Activated T-cell treated with anti-CD3 and anti-CD28 coated beads, Interleukin-2, amount 50 U/mL, for 72 hours (primary cell): Measurements from ENCODE around the gene CWC25. TPM values are rescaled to one million over a fixed set of nuclear protein-coding genes. Genes with fewer than 3 reads are reported as not detected.

Experiments used
- ATAC-seq, 2 donors: fragments of 150-1000 bp; cut with Tn5 transposase; replicated peaks in 1 of 2; 2 replicates each; pipeline ENCODE4 v1.10.0; 2021; ENCODE audit warnings: moderate library complexity in 2 of 2, mild to moderate bottlenecking in 1 of 2
- DNase-seq, 2 donors: peaks; one replicate each; pipeline ENCODE4 v3.0.0; 2021 to 2022; ENCODE audit warnings: mixed read lengths in 1 of 2
- H3K27ac Mint-ChIP-seq: one replicate; pipeline ENCODE4 v1.8.0; 2022; ENCODE audit warnings: mild to moderate bottlenecking, moderate library complexity, mixed read lengths
- H3K27me3 Mint-ChIP-seq: one replicate; pipeline ENCODE4 v1.8.0; 2022; ENCODE audit warnings: low read depth, mixed read lengths
- H3K36me3 Mint-ChIP-seq, 2 donors: one replicate each; pipeline ENCODE4 v1.8.0; 2022; ENCODE audit warnings: mixed read lengths in 2 of 2, mild to moderate bottlenecking in 1 of 2; ENCODE audit not compliant: insufficient read depth in 2 of 2
- H3K4me1 Mint-ChIP-seq: one replicate; pipeline ENCODE4 v1.8.0; 2022; ENCODE audit warnings: low read depth, mixed read lengths
- H3K4me3 Mint-ChIP-seq, 2 donors: one replicate each; pipeline ENCODE4 v1.8.0; 2022; ENCODE audit warnings: mild to moderate bottlenecking in 2 of 2, mixed read lengths in 2 of 2, moderate library complexity in 2 of 2
- H3K9me3 Mint-ChIP-seq, 2 donors: one replicate each; pipeline ENCODE4 v1.8.0; 2022; ENCODE audit warnings: mixed read lengths in 2 of 2
- total RNA-seq, 2 donors: library from RNA; stranded (reverse); gene quantifications; one replicate each; pipeline ENCODE4 v1.2.3, GENCODE V29; 2022

Gene CWC25
- total RNA-seq, 2 donors from 2014 or later, result 29.7 to 33.5 TPM

- peak within 1 kb of the TSS; percentile 88 to 98 for H3K4me3 Mint-ChIP-seq
- no peaks in the 10 kb centered on the region for H3K9me3 Mint-ChIP-seq
- H3K36me3 Mint-ChIP-seq, result peaks cover 15 to 23% of the 10 kb centered on the region in 2 donors
- peak within 1 kb of the TSS; percentile 93 for H3K27ac Mint-ChIP-seq
- peak; percentile 95 to 98 for DNase-seq
- H3K4me1 Mint-ChIP-seq, result peaks cover 51% of the 10 kb centered on the region
- ATAC-seq, result peak; percentile 87 to 90
- H3K27me3 Mint-ChIP-seq, result peaks cover 21% of the 10 kb centered on the region
Observed at GRCh38 chr17:38752308-38753070, 72.6 kb downstream of the CWC25 start, which contains the start of gene PSMB3. Gene PSMB3 (plus strand): TSS chr17:38752741. CDS start chr17:38752827, 86 bp downstream.

DNA sequence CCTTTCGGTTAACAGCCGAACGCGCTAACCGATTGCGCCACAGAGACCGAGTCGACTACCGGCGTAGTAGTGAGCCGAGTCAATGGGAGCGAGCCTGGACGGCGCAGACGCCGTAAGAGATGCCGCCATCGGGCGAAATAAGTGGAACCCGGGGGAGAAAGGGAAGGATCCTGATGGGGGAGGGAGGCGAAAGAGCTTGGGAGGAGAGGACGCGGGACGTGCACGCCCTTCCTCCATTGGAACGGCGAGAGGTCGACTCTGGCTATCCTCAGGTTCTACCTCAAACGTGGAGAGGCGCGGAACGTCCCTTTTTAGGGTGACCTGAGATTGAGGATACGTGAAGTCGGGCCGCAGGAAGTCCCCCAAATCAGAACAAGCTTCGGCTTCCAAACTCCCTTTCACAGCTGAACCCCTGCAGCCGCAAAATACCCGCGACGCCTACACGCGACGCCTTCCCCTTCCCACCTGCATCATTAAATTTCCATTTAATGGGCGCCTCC, 73.3 kb downstream of the CWC25 start:
- H3K27ac Mint-ChIP-seq, result peak overlapping the region; percentile 93
- no peaks in the 10 kb centered on the region for H3K9me3 Mint-ChIP-seq
- H3K36me3 Mint-ChIP-seq, result peaks cover 15 to 22% of the 10 kb centered on the region in 2 donors
- H3K4me3 Mint-ChIP-seq, result peak overlapping the region; percentile 88 to 98
- peaks cover 52% of the 10 kb centered on the region for H3K4me1 Mint-ChIP-seq
- peaks cover 22% of the 10 kb centered on the region for H3K27me3 Mint-ChIP-seq
- ATAC-seq (peak; percentile 33 to 45), DNase-seq (peak; percentile 84 to 91)

DNA sequence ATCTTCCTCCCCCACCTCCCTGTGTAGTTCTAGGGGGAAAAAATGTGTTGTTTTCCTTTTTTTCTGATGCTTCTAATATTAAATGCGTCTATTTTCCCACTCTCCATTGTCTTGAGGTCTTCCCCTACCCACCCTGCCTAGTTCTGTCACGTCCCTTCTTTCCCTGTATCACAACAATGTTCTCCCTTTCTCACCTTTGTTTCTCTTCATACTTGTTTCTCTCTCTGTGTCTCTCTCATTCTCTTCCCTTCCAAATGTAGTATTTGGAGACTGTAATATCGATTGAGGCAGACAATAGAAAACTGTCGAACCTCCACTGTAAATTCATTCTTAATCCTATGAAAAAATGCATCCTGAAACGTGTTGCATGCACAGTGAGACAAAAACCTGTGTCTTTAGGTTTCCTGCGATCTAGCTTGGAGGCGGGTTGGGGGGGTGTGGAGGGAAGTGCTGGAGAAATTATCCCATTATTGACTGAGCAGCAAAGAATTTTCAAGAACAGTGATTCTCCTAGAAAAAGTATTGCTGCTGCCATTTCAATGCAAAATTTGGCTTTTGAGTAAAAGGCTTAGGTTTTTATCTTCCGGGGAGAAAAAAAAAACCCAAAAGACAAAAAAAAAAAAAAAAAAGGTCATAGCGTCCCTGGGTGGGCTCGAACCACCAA, 73.8 kb downstream of the CWC25 start:
- no peak for ATAC-seq
- peaks cover 15 to 20% of the 10 kb centered on the region in 2 donors for H3K36me3 Mint-ChIP-seq
- peak overlapping the region; percentile 93 for H3K27ac Mint-ChIP-seq
- no peaks in the 10 kb centered on the region for H3K9me3 Mint-ChIP-seq
- H3K4me1 Mint-ChIP-seq, result peaks cover 58% of the 10 kb centered on the region
- peak overlapping the region; percentile 88 to 98 for H3K4me3 Mint-ChIP-seq
- DNase-seq, result no peak
- H3K27me3 Mint-ChIP-seq, result peaks cover 28% of the 10 kb centered on the region

Other genes starting within 250 kb of the CWC25 start
- gene SRCIN1, start 219.4 kb downstream of the CWC25 start, total RNA-seq, result 1 to 10 TPM in 1 of 2 donors, under 1 TPM in 1; 0.72 to 1.8 TPM
- gene EPOP, start 150.4 kb downstream of the CWC25 start, total RNA-seq, result 10 to 100 TPM; 30.3 to 37.4 TPM
- 100 to 1,000 TPM; 251 to 263 TPM for gene MLLT6, start 120.0 kb downstream of the CWC25 start, total RNA-seq
- gene CISD3, start 95.0 kb downstream of the CWC25 start, total RNA-seq, result 10 to 100 TPM; 25.5 to 27.8 TPM
- gene PCGF2, start 77.0 kb downstream of the CWC25 start, total RNA-seq, result 1 to 10 TPM; 2.7 to 7.7 TPM
- 100 to 1,000 TPM; 182 to 190 TPM for gene PSMB3, start 72.6 kb downstream of the CWC25 start, total RNA-seq
- 10 to 100 TPM; 32.7 to 34.3 TPM for gene PIP4K2B, start 25.8 kb downstream of the CWC25 start, total RNA-seq
- 1,000 to 10,000 TPM; 1,230 to 1,505 TPM for gene RPL23, start 28.4 kb upstream of the CWC25 start, total RNA-seq
- gene LASP1, start 44.7 kb upstream of the CWC25 start, total RNA-seq, result 100 to 1,000 TPM; 160 to 172 TPM
- under 1 TPM in 1 of 2 donors, not detected in 1; 0.16 TPM for gene FBXO47, start 142.1 kb upstream of the CWC25 start, total RNA-seq